Peyer's patch (tissue), 4 donors: ENCODE data around the gene FAM228B.

Experiments
- CTCF ChIP-seq, 6 experiments: fragments of 450-650 bp in 4 of 6; fragments of 200-600 bp in 2 of 6; sonication (generic) in 1 of 6; IDR thresholded peaks; one replicate each; pipeline ENCODE4 v1.5.1; 2017 to 2019; ENCODE audit warnings: antibody characterized with exemption in 6 of 6, mild to moderate bottlenecking in 3 of 6, moderate library complexity in 1 of 6
- POLR2A ChIP-seq, 2 donors: fragments of 450-650 bp; IDR thresholded peaks; one replicate each; pipeline ENCODE4 v1.5.1; 2017; ENCODE audit warnings: antibody characterized with exemption in 2 of 2, mild to moderate bottlenecking in 2 of 2, moderate library complexity in 2 of 2

GRCh38 chr2:24147364-24147763 lies 24.1 kb downstream of the FAM228B start:
- TF ChIP-seq CTCF (IDR thresholded peaks at IDR 0.05) (no peak), POLR2A (IDR thresholded peaks at IDR 0.05) (no peak)
